IMR-90 (cell line): ENCODE measurements around the gene SHISAL1.
A peak's percentile ranks its signal among the peaks of the same experiment; 100 is the strongest.

ENCODE experiments used
- CEBPB ChIP-seq: IDR thresholded peaks from 2 replicates; pipeline ENCODE4 v1.6.1; 2012; ENCODE audit warnings: low read depth, low read length, improper control_type of control experiment
- FOS ChIP-seq: fragments of 150-350 bp; IDR thresholded peaks from 2 replicates; pipeline ENCODE4 v1.6.1; 2016; ENCODE audit warnings: low read depth, low read length
- POLR2A ChIP-seq: IDR thresholded peaks from 2 replicates; pipeline ENCODE4 v1.6.1; 2012; ENCODE audit warnings: mild to moderate bottlenecking, low read depth, low read length
- SMC3 ChIP-seq: fragments of 150-350 bp; IDR thresholded peaks from 2 replicates; pipeline ENCODE4 v1.6.1; 2016; ENCODE audit warnings: low read depth, mild to moderate bottlenecking, antibody characterized with exemption, low read length, moderate library complexity
- USF2 ChIP-seq: fragments of 150-350 bp; IDR thresholded peaks from 2 replicates; pipeline ENCODE4 v1.6.1; 2017; ENCODE audit warnings: mild to moderate bottlenecking, antibody characterized with exemption, low read length, low read depth
- TF ChIP-seq, protein P1 (sequence below): conservative IDR thresholded peaks from 2 replicates; pipeline ENCODE4 v1.5.1; 2012; ENCODE audit warnings: mild to moderate bottlenecking, low read depth, low read length, improper control_type of control experiment

GRCh38 chr22:44202261-44202789, 110.4 kb downstream of the SHISAL1 start:
- TF ChIP-seq POLR2A, result no peak
- TF ChIP-seq, protein P1, sequence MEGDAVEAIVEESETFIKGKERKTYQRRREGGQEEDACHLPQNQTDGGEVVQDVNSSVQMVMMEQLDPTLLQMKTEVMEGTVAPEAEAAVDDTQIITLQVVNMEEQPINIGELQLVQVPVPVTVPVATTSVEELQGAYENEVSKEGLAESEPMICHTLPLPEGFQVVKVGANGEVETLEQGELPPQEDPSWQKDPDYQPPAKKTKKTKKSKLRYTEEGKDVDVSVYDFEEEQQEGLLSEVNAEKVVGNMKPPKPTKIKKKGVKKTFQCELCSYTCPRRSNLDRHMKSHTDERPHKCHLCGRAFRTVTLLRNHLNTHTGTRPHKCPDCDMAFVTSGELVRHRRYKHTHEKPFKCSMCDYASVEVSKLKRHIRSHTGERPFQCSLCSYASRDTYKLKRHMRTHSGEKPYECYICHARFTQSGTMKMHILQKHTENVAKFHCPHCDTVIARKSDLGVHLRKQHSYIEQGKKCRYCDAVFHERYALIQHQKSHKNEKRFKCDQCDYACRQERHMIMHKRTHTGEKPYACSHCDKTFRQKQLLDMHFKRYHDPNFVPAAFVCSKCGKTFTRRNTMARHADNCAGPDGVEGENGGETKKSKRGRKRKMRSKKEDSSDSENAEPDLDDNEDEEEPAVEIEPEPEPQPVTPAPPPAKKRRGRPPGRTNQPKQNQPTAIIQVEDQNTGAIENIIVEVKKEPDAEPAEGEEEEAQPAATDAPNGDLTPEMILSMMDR, result no peak
- peak; percentile 14; the same call in 1 of the 2 replicates for TF ChIP-seq CEBPB
- TF ChIP-seq USF2, result no peak
- peak; percentile 49; the same call in 1 of the 2 replicates for TF ChIP-seq FOS
- TF ChIP-seq SMC3, result no peak; the same call in 1 of the 2 replicates
